Smooth muscle cell (in vitro differentiated cells): ENCODE measurements around the gene SLC25A33. TPM values are rescaled to one million over a fixed set of nuclear protein-coding genes. Genes with fewer than 3 reads are reported as not detected.

Experiments used
- DNase-seq: peaks from one replicate; lab custom pipeline; 2025; ENCODE audit not compliant: unreplicated experiment; lab: John Stamatoyannopoulos, UW
- H2AFZ ChIP-seq: fragments of 200-600 bp; sonication (generic); 2 replicates; pipeline ENCODE4 v1.6.0; 2016; ENCODE audit warnings: antibody characterized with exemption, low read depth, mild to moderate bottlenecking
- H3F3A ChIP-seq: fragments of 200-600 bp; sonication (generic); 2 replicates; pipeline ENCODE4 v1.6.0; 2017; ENCODE audit warnings: antibody characterized with exemption, low read depth
- H3K27ac ChIP-seq: fragments of 200-600 bp; sonication (generic); 2 replicates; pipeline ENCODE4 v1.5.1; 2016; ENCODE audit warnings: low read depth, mild to moderate bottlenecking
- H3K27me3 ChIP-seq: fragments of 200-600 bp; sonication (generic); 2 replicates; pipeline ENCODE4 v1.6.1; 2016; ENCODE audit warnings: low read depth, mild to moderate bottlenecking
- H3K36me3 ChIP-seq: fragments of 200-600 bp; sonication (generic); 2 replicates; pipeline ENCODE4 v1.5.1; 2016; ENCODE audit warnings: low read depth
- H3K4me1 ChIP-seq: fragments of 200-600 bp; sonication (generic); 2 replicates; pipeline ENCODE4 v1.5.1; 2016; ENCODE audit warnings: low read depth
- H3K4me2 ChIP-seq: fragments of 200-600 bp; sonication (generic); 2 replicates; pipeline ENCODE4 v1.6.0; 2016; ENCODE audit warnings: mild to moderate bottlenecking
- H3K4me3 ChIP-seq: fragments of 200-600 bp; sonication (generic); 2 replicates; pipeline ENCODE4 v1.5.1; 2016; ENCODE audit warnings: mild to moderate bottlenecking
- H3K79me2 ChIP-seq: fragments of 200-600 bp; sonication (generic); 2 replicates; pipeline ENCODE4 v1.6.0; 2016; ENCODE audit warnings: low read depth, mild to moderate bottlenecking
- H3K9ac ChIP-seq: fragments of 200-600 bp; sonication (generic); 2 replicates; pipeline ENCODE4 v1.6.0; 2016; ENCODE audit warnings: low read depth
- H3K9me3 ChIP-seq: fragments of 200-600 bp; sonication (generic); replicated peaks from 2 replicates; pipeline ENCODE4 v1.5.1; 2016; ENCODE audit warnings: low read depth
- H4K20me1 ChIP-seq: fragments of 200-600 bp; sonication (generic); 2 replicates; pipeline ENCODE4 v1.6.0; 2016; ENCODE audit warnings: low read depth
- CTCF ChIP-seq: fragments of 200-600 bp; sonication (generic); IDR thresholded peaks from 2 replicates; pipeline ENCODE4 v1.5.1; 2017; ENCODE audit warnings: borderline replicate concordance, mild to moderate bottlenecking, antibody characterized with exemption; ENCODE audit not compliant: insufficient read depth, poor library complexity, severe bottlenecking
- WGBS: methylation state at CpG from one replicate; pipeline ENCODE4 v1.1.7; 2016; ENCODE audit warnings: low lambda C conversion rate; 5-methylcytosine and 5-hydroxymethylcytosine counted together
- polyA plus RNA-seq: library from polyadenylated mRNA; unstranded; fragments of >200 nt; fragmentation: Nextera tagmentation; extraction: Ambion mirVana; gene quantifications from 2 replicates; pipeline ENCODE4 v1.2.1, GENCODE V29; 2016
- total RNA-seq: library from RNA; depleted of rRNA; stranded (reverse); fragments of >200 nt; gene quantifications from 2 replicates; pipeline ENCODE4 v1.2.3, GENCODE V29; 2014

SLC25A33 gene
- total and polyA plus RNA-seq, 2 experiments from 2014 or later: 5.4 to 5.5 TPM

- peaks cover 31% of the 10 kb centered on the region for H3K79me2 ChIP-seq
Measured at GRCh38 chr1:9594471-9595155, 55.3 kb downstream of the SLC25A33 start.

GRCh38 chr1:9595156-9595967 lies 56.1 kb downstream of the SLC25A33 start:
- Histone ChIP-seq H3K9ac (no peak overlapping the region), H3F3A (no peaks in the 10 kb centered on the region), H4K20me1 (peaks cover 52% of the 10 kb centered on the region), H3K79me2 (peaks cover 25% of the 10 kb centered on the region), H3K36me3 (no peaks in the 10 kb centered on the region), H3K9me3 (no peaks in the 10 kb centered on the region), H3K4me3 (no peak overlapping the region), H2AFZ (no peak overlapping the region), H3K4me1 (peaks cover 30% of the 10 kb centered on the region), H3K27me3 (no peaks in the 10 kb centered on the region), H3K27ac (no peak overlapping the region), H3K4me2 (no peak overlapping the region)
- 91% methylated on average over 16 of the region's 17 CpGs for WGBS
- DNase-seq: no peak
- TF ChIP-seq CTCF: no peak

More at GRCh38 chr1:9594471-9595155, 55.3 kb downstream of the SLC25A33 start:
- H3K4me1 ChIP-seq: peaks cover 37% of the 10 kb centered on the region
- no peak overlapping the region for H3K27ac ChIP-seq
- no peaks in the 10 kb centered on the region for H3K27me3 ChIP-seq
- H3K9ac ChIP-seq: no peak overlapping the region
- H4K20me1 ChIP-seq: peaks cover 59% of the 10 kb centered on the region
- no peaks in the 10 kb centered on the region for H3K36me3 ChIP-seq
- H3K4me2 ChIP-seq: no peak overlapping the region
- H3F3A ChIP-seq: no peaks in the 10 kb centered on the region
- no peak overlapping the region for H2AFZ ChIP-seq
- DNase-seq: no peak
- no peak overlapping the region for H3K4me3 ChIP-seq
- no peaks in the 10 kb centered on the region for H3K9me3 ChIP-seq
- WGBS: 96% methylated on average over 15 of the region's 20 CpGs
- no peak for TF ChIP-seq CTCF

- no peaks in the 10 kb centered on the region for H3K9me3 ChIP-seq
- peaks cover 30% of the 10 kb centered on the region for H3K4me1 ChIP-seq
- no peaks in the 10 kb centered on the region for H3K27me3 ChIP-seq
- H2AFZ ChIP-seq: no peak overlapping the region
- no peaks in the 10 kb centered on the region for H3K36me3 ChIP-seq
- no peak overlapping the region for H3K9ac ChIP-seq
- TF ChIP-seq CTCF: no peak
- H3K79me2 ChIP-seq: peaks cover 19% of the 10 kb centered on the region
- H3K4me2 ChIP-seq: no peak overlapping the region
- no peak overlapping the region for H3K4me3 ChIP-seq
- H3K27ac ChIP-seq: no peak overlapping the region
- no peaks in the 10 kb centered on the region for H3F3A ChIP-seq
- 98% methylated on average over 10 of the region's 12 CpGs for WGBS
- DNase-seq: no peak
- peaks cover 47% of the 10 kb centered on the region for H4K20me1 ChIP-seq
Measured at GRCh38 chr1:9595968-9596340, 56.7 kb downstream of the SLC25A33 start.
